ENCODE data around the gene ABCG1.
A peak's percentile ranks its signal among the peaks of the same experiment; 100 is the strongest.

ABCG1 gene

GRCh38 chr21:42215942-42216725, 2.8 kb upstream of the ABCG1 start:
- FAIRE-seq = no peak
- TF ChIP-seq CTCF (IDR thresholded peaks at IDR 0.05; ENCODE audit: insufficient read depth, missing control alignments) = no peak

GRCh38 chr21:42216726-42217572, 2.0 kb upstream of the ABCG1 start:
- no peak for FAIRE-seq

More at GRCh38 chr21:42215942-42216725, 2.8 kb upstream of the ABCG1 start:
- no peak for DNase-seq (ENCODE audit: insufficient read length, low spot score)

GRCh38 chr21:42219606-42220137, 732 bp downstream of the ABCG1 start:
- DNase-seq (ENCODE audit: insufficient read length, low spot score) (no peak), FAIRE-seq (no peak)
- TF ChIP-seq CTCF (IDR thresholded peaks at IDR 0.05; ENCODE audit: insufficient read depth, missing control alignments) = no peak

More at GRCh38 chr21:42216726-42217572, 2.0 kb upstream of the ABCG1 start:
- no peak for TF ChIP-seq CTCF (IDR thresholded peaks at IDR 0.05; ENCODE audit: insufficient read depth, missing control alignments)
- no peak for DNase-seq (ENCODE audit: insufficient read length, low spot score)

GRCh38 chr21:42220138-42220701, 1.3 kb downstream of the ABCG1 start:
- DNase-seq (ENCODE audit: insufficient read length, low spot score) = peak; percentile 62
- no peak for FAIRE-seq
- no peak for TF ChIP-seq CTCF (IDR thresholded peaks at IDR 0.05; ENCODE audit: insufficient read depth, missing control alignments)

GRCh38 chr21:42221581-42222345, 2.8 kb downstream of the ABCG1 start:
- DNase-seq (ENCODE audit: insufficient read length, low spot score) = no peak
- no peak for FAIRE-seq
- TF ChIP-seq CTCF (IDR thresholded peaks at IDR 0.05; ENCODE audit: insufficient read depth, missing control alignments) = no peak

GRCh38 chr21:42222386-42222785, 3.4 kb downstream of the ABCG1 start:
- no peak for DNase-seq (ENCODE audit: insufficient read length, low spot score)
- TF ChIP-seq CTCF (IDR thresholded peaks at IDR 0.05; ENCODE audit: insufficient read depth, missing control alignments) = no peak
- FAIRE-seq = no peak
